ENCODE data around the gene HBEGF. TPM values are rescaled to one million over a fixed set of nuclear protein-coding genes. Genes with fewer than 3 reads are reported as not detected.

Gene HBEGF
- polyA plus RNA-seq, 3 donors, result 25.2 to 548 (median 31.6) TPM

- H3K36me3 Mint-ChIP-seq, result peaks cover 0 to 3% of the 10 kb centered on the region in 2 donors
Observed at GRCh38 chr5:140309706-140310249, 36.6 kb downstream of the HBEGF start.

GRCh38 chr5:140305471-140305870 is 40.9 kb downstream of the HBEGF start:
- no peak for TF ChIP-seq CTCF (IDR thresholded peaks at IDR 0.05)
- H3K27me3 Mint-ChIP-seq (ENCODE audit: low read depth in 3 of 3), result peaks cover 0 to 2% (median 1%) of the 10 kb centered on the region in 3 donors
- H2AFZ ChIP-seq (ENCODE audit: insufficient read depth, low read depth, low read length, poor library complexity, severe bottlenecking), result no peak overlapping the region
- WGBS (ENCODE audit: insufficient coverage), result 91% methylated on average over 1 of the region's 1 CpG
- H3K27me3 ChIP-seq (ENCODE audit: control insufficient read depth in 2 of 2, insufficient read depth in 2 of 2, low read length in 2 of 2), result no peaks in the 10 kb centered on the region
- peak overlapping the region in 1 of 2 donors; percentile 27 for H3K4me3 Mint-ChIP-seq
- H3K9me3 ChIP-seq (replicated peaks in 1 of 2; ENCODE audit: control insufficient read depth in 1 of 2, insufficient read depth in 1 of 2, low read length in 2 of 2), result no peaks in the 10 kb centered on the region
- H3K36me3 ChIP-seq (replicated peaks in 1 of 2; ENCODE audit: control insufficient read depth in 1 of 2, insufficient read depth in 2 of 2, low read length in 2 of 2), result peaks cover 0 to under 1% of the 10 kb centered on the region in 2 donors
- H3K27ac ChIP-seq (ENCODE audit: low read depth in 1 of 2, low read length in 2 of 2), result no peak overlapping the region
- no peak overlapping the region for H3K4me2 ChIP-seq (replicated peaks; ENCODE audit: extremely low read depth, low read length, poor library complexity, severe bottlenecking)
- intact Hi-C loops (cut with micrococcal nuclease), result loop anchor here in 1 of 2 donors (5.0 kb wide), 1 partner anchor 37 kb away; no protein-coding TSS in a partner anchor
- H3K27ac Mint-ChIP-seq, result peak overlapping the region in 4 of 7 donors; percentile 13 to 25 (median 22)
- peaks cover 20 to 33% of the 10 kb centered on the region in 2 donors for H3K4me1 ChIP-seq (ENCODE audit: control insufficient read depth in 1 of 2, insufficient read depth in 2 of 2, low read length in 2 of 2)
- no peak for DNase-seq
- no peaks in the 10 kb centered on the region for H3K9me3 Mint-ChIP-seq
- H4K20me1 ChIP-seq (ENCODE audit: insufficient read depth, low read length), result no peaks in the 10 kb centered on the region
- H3K4me1 Mint-ChIP-seq, result peaks cover 45% of the 10 kb centered on the region
- peaks cover 1 to 3% of the 10 kb centered on the region in 2 donors for H3K36me3 Mint-ChIP-seq
- H3K4me3 ChIP-seq (replicated peaks in 1 of 3; ENCODE audit: low read depth in 2 of 3, low read length in 3 of 3), result no peak overlapping the region
- H3K79me2 ChIP-seq (ENCODE audit: insufficient read depth, low read length), result peaks cover 24% of the 10 kb centered on the region
- no peak overlapping the region for H3K9ac ChIP-seq (ENCODE audit: insufficient read depth, low read length, poor library complexity, severe bottlenecking)

More at GRCh38 chr5:140309706-140310249, 36.6 kb downstream of the HBEGF start:
- Mint-ChIP-seq H3K9me3 (no peaks in the 10 kb centered on the region), H3K4me3 (no peak overlapping the region), H3K4me1 (peaks cover 43% of the 10 kb centered on the region), H3K27me3 (ENCODE audit: low read depth in 3 of 3) (peaks cover 0 to 2% (median 1%) of the 10 kb centered on the region in 3 donors), H3K27ac (peak overlapping the region in 4 of 7 donors; percentile 7 to 39 (median 26))
- H3K36me3 ChIP-seq (replicated peaks in 1 of 2; ENCODE audit: control insufficient read depth in 1 of 2, insufficient read depth in 2 of 2, low read length in 2 of 2), result no peaks in the 10 kb centered on the region
- peaks cover 28 to 31% of the 10 kb centered on the region in 2 donors for H3K4me1 ChIP-seq (ENCODE audit: control insufficient read depth in 1 of 2, insufficient read depth in 2 of 2, low read length in 2 of 2)
- intact Hi-C loops (cut with micrococcal nuclease), result loop anchor here (5.0 kb wide), 2 partner anchors 33 to 37 kb away; no protein-coding TSS in a partner anchor
- H3K79me2 ChIP-seq (ENCODE audit: insufficient read depth, low read length), result no peaks in the 10 kb centered on the region
- H3K27ac ChIP-seq (ENCODE audit: low read depth in 1 of 2, low read length in 2 of 2), result no peak overlapping the region
- no peaks in the 10 kb centered on the region for H3K27me3 ChIP-seq (ENCODE audit: control insufficient read depth in 2 of 2, insufficient read depth in 2 of 2, low read length in 2 of 2)
- no peaks in the 10 kb centered on the region for H4K20me1 ChIP-seq (ENCODE audit: insufficient read depth, low read length)
- no peak for TF ChIP-seq CTCF (IDR thresholded peaks at IDR 0.05)
- H2AFZ ChIP-seq (ENCODE audit: insufficient read depth, low read depth, low read length, poor library complexity, severe bottlenecking), result no peak overlapping the region
- H3K9me3 ChIP-seq (replicated peaks in 1 of 2; ENCODE audit: control insufficient read depth in 1 of 2, insufficient read depth in 1 of 2, low read length in 2 of 2), result no peaks in the 10 kb centered on the region
- 97% methylated on average over 3 of the region's 3 CpGs for WGBS (ENCODE audit: insufficient coverage)
- DNase-seq, result no peak
- H3K9ac ChIP-seq (ENCODE audit: insufficient read depth, low read length, poor library complexity, severe bottlenecking), result no peak overlapping the region
- no peak overlapping the region for H3K4me3 ChIP-seq (replicated peaks in 1 of 3; ENCODE audit: low read depth in 2 of 3, low read length in 3 of 3)
- H3K4me2 ChIP-seq (replicated peaks; ENCODE audit: extremely low read depth, low read length, poor library complexity, severe bottlenecking), result no peak overlapping the region
